HUES48 (cell line): ENCODE data around the gene SEC14L6.

Experiments used
- H3K27ac ChIP-seq: one replicate; pipeline ENCODE4 v1.7.0; 2013; ENCODE audit warnings: low read depth, low read length, inconsistent platforms
- H3K27me3 ChIP-seq: 2 replicates; pipeline ENCODE4 v1.6.1; 2013; ENCODE audit warnings: mild to moderate bottlenecking, low read length; ENCODE audit not compliant: control insufficient read depth, insufficient read depth
- H3K36me3 ChIP-seq: 2 replicates; pipeline ENCODE4 v1.6.1; 2013; ENCODE audit warnings: low read length; ENCODE audit not compliant: control insufficient read depth, insufficient read depth
- H3K4me1 ChIP-seq: 2 replicates; pipeline ENCODE4 v1.6.1; 2013; ENCODE audit warnings: mild to moderate bottlenecking, low read length; ENCODE audit not compliant: control insufficient read depth, insufficient read depth
- H3K4me3 ChIP-seq: 2 replicates; pipeline ENCODE4 v1.5.1; 2013; ENCODE audit warnings: mild to moderate bottlenecking, low read depth, low read length
- H3K9ac ChIP-seq: 2 replicates; pipeline ENCODE4 v1.6.1; 2013; ENCODE audit warnings: mild to moderate bottlenecking, low read depth, low read length, moderate library complexity
- H3K9me3 ChIP-seq: 2 replicates; pipeline ENCODE4 v1.6.1; 2013; ENCODE audit warnings: low read length; ENCODE audit not compliant: control insufficient read depth, insufficient read depth

SEC14L6 gene

DNA sequence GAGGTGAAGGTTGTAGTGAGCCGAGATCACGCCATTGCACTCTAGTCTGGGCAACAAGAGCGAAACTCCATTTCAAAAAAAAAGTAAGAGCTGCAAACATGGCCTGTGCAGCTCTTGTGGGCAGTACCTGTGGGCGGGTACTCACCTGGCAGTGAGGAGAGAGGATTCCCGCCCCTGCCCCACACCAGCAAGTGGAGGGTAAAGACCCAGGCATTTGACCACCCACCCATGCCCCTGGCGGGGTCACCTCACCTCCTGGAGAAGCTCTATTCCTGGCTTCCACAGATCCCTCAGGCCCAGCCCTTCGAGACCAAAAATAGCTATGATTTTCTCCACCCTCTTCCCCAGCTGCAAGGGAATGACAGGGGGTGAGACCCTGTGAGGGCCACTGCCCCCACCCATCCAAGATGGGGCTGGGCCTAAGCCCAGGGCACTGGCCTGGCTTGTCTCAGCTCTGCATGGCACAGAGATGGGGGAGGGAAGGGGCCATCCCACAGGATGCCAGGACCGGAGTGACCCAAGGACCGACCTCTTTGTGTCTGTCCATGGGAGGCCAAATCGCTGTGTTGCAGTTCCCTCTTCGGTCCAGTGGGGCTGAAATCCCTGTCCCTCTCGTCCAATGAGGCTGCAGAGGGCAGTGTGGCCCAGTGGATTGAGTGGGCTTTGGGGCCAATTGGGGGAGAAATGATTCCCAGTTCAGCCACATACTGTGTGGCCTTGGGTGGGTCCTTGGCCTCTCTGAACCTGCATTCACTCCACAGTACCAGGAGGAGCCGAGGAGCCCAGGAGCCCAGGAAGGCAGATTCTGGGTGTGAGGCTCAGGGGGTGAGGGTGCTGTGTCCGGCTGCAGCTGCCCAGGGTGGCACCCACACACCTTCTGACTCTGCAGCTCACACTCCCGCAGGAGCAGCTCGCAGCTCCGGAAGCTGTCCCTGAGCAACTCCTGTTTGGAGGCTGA, 14.6 kb downstream of the SEC14L6 start:
- Histone ChIP-seq H3K4me1 (no peaks in the 10 kb centered on the region), H3K27me3 (no peaks in the 10 kb centered on the region), H3K4me3 (no peak overlapping the region), H3K27ac (no peak overlapping the region), H3K9me3 (no peaks in the 10 kb centered on the region), H3K36me3 (no peaks in the 10 kb centered on the region), H3K9ac (no peak overlapping the region)

DNA sequence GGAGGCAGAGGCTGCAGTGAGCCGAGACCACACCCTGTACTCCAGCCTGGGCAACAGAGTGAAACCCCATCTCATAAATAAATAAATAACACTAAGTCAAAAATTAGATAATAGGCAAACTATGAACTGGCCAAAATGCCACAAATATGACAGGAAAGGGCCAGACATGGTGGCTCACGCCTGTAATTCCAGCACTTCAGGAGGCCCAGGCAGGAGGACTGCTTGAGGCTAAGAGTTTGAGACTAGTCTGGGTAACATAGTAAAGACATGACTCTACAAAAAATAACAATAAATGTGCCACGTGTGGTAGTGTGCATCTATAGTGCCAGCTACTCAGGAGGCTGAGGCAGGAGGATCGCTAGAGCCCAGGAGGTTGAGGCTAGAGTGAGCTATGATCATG, 19.9 kb downstream of the SEC14L6 start:
- H3K27ac ChIP-seq: no peak overlapping the region
- no peaks in the 10 kb centered on the region for H3K27me3 ChIP-seq
- no peaks in the 10 kb centered on the region for H3K4me1 ChIP-seq
- H3K36me3 ChIP-seq: no peaks in the 10 kb centered on the region
- H3K9ac ChIP-seq: no peak overlapping the region
- no peaks in the 10 kb centered on the region for H3K9me3 ChIP-seq
- H3K4me3 ChIP-seq: no peak overlapping the region

DNA sequence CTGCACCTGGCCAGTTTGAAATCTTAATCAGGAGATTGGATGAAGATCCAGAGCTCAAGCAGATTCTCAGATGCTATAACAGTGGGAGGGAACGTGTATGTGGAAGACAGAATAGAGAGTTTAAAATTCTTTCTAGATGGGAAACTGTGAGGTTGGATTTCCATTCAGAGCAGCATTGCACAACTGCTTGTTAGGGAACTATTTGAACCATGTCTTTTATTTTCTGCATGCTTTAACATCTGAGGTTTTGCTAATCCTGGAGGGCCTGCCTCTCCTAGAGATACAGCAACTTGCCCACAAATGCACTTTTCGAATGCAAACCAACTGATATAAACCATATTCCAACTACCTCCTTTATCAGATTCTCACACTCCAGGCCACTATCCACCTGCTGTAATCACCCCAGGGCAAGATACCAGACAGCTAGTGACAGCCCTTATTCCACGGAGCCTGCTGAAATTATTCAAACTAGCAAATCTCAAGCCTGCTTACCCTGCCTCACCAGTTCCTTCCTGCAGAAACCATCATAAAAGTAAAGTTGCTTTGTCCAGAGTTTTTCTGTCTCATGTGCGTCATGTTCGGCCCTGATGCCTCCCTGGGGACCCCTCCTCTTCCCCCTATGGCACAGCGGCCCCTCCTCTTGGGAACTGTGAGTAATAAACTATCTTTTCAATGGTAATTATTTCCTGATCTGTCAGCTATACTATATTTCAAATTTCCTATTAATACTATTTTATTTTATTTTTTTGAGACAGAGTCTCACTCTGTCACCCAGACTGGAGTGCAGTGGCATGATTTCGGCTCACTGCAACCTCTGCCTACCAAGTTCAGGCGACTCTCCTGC, 22.7 kb downstream of the SEC14L6 start:
- no peak overlapping the region for H3K9ac ChIP-seq
- no peak overlapping the region for H3K27ac ChIP-seq
- H3K4me3 ChIP-seq: no peak overlapping the region
- H3K36me3 ChIP-seq: no peaks in the 10 kb centered on the region
- no peaks in the 10 kb centered on the region for H3K27me3 ChIP-seq
- no peaks in the 10 kb centered on the region for H3K4me1 ChIP-seq
- H3K9me3 ChIP-seq: no peaks in the 10 kb centered on the region

DNA sequence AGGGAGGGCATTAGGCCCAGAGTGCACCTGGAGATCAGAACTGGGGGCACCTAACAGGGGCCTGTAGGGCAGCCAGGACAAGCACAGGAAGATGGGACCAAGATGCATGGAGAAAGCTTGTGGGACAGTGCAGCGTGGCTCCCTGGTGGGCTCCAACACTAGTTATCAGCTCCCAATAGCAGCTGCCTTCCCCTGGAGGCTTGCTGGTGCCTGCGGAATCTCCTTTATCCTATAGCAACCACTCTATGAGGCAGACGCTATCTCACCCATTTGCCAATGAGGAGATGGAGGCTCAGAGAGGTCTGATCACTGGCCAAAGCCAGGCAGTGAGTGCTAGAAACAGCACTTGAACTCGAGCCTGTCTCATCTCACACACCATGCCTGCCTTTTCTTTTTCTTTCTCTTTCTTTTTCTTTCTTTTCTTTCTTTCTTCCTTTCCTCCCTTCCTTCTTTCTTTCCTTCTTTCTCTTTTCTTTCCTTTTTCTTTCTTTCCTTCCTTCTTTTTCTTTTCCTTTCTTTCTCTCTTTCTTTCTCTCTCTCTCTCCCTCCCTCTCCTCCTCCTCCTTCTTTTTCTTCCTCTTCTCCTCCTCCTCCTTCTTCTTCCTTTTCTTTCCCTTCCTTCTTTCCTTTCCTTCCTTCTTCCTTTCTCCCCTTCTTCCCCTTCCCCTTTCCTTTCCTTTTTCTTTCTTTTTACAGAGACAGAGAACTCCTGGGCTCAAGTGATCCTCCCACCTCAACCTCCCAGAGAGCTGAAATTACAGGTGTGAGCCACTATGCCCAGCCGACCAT, 25.0 kb downstream of the SEC14L6 start:
- H3K36me3 ChIP-seq: no peaks in the 10 kb centered on the region

DNA sequence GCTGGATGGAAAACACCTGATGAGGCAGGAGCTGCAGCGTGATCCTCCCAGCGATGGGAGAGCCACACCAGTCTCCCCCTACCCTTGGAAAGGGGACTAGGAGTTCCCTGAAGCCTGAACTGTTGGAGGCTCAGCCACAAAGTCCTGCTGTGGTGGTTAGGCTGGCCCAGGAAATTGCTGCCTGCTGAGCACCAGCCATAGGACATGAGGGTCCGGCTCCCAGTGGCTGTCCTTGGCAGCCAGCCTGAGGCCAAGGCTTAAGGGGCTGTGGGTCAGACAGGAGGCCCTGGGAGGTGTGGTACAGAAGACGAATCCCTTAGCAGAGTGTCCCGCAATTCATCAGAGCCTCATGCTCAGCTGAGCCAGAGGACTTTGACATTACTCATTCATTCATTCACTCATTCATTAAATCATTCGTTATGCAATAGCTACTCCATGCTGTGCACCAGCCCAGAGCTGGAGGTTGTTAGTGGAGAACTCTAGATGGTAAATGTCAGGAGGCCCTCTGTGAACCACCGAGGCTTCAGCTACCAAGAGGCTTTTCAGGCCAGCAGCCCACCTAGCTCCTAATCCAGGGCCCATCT, 26.6 kb downstream of the SEC14L6 start:
- no peak overlapping the region for H3K9ac ChIP-seq
- H3K9me3 ChIP-seq: no peaks in the 10 kb centered on the region
- H3K4me3 ChIP-seq: no peak overlapping the region
- no peaks in the 10 kb centered on the region for H3K36me3 ChIP-seq
- no peaks in the 10 kb centered on the region for H3K4me1 ChIP-seq
- no peak overlapping the region for H3K27ac ChIP-seq
- no peaks in the 10 kb centered on the region for H3K27me3 ChIP-seq

More for the DNA sequence above, 25.0 kb downstream of the SEC14L6 start:
- H3K4me1 ChIP-seq: no peaks in the 10 kb centered on the region
- no peaks in the 10 kb centered on the region for H3K9me3 ChIP-seq
- no peak overlapping the region for H3K9ac ChIP-seq
- no peaks in the 10 kb centered on the region for H3K27me3 ChIP-seq
- H3K4me3 ChIP-seq: no peak overlapping the region
- H3K27ac ChIP-seq: no peak overlapping the region

DNA sequence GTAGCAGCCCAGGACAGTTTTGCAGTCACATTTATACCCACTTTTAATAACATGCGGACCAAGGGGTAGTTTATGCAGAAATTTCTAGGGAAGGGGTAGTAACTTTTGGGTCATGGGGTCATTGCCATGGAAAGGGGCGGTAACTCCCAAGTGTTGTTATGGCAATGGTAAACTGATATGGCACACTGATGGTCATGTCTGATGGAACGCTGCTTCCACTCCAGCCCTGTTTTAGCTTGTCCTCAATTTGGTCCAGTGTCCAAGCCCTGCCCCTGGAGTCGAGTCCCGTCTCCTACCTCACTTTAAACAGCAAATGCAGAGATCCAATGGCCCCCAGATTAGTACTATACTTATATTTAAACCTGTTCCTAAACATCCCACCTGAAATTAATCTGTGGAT, 29.8 kb downstream of the SEC14L6 start:
- Histone ChIP-seq H3K4me1 (no peaks in the 10 kb centered on the region), H3K9me3 (peaks cover 2% of the 10 kb centered on the region), H3K36me3 (no peaks in the 10 kb centered on the region)

DNA sequence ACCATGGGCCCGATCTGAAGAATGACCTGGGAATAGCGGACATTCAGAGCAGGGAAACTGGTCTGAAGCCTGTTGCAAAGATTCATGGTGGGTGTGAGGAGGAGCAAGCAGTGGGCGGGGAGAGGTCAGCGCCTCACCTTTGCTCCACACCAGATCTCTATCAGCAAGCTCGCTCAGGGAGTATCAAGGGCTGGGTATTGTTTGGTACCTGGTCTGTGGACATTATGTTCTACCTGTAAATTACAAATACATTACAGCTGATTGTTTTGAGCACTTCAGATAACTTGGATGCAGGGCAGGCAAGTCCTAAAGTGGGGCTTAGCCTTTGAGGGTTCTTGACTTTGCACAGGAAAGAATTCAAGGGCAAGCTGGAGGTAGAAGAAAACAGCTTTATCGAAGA, 30.3 kb downstream of the SEC14L6 start:
- H3K27ac ChIP-seq: no peak overlapping the region
- H3K4me3 ChIP-seq: no peak overlapping the region
- no peaks in the 10 kb centered on the region for H3K27me3 ChIP-seq
- H3K9me3 ChIP-seq: peaks cover 2% of the 10 kb centered on the region
- no peaks in the 10 kb centered on the region for H3K36me3 ChIP-seq
- H3K9ac ChIP-seq: no peak overlapping the region
- H3K4me1 ChIP-seq: no peaks in the 10 kb centered on the region

More for the DNA sequence above, 29.8 kb downstream of the SEC14L6 start:
- Histone ChIP-seq H3K27ac (no peak overlapping the region), H3K27me3 (no peaks in the 10 kb centered on the region), H3K4me3 (no peak overlapping the region), H3K9ac (no peak overlapping the region)

DNA sequence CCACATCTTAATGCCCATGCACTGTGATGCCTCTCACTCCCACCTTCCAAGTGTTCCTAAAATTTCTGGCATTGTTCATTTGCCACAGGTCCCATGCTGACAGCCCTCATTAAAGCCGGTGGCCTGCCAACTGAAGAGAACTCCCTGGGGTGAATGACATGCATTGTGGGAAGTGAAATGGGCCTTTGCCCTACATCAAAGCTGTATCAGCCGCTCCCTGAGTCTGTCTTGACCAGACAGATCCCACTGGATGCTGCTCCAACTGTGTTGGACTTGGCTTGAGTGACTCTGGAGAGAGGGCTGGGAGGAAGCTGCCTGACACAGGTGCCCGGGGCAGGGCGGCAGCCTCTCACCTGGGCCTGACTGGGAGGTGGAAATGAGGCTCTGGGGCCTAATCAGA, 32.3 kb downstream of the SEC14L6 start:
- Histone ChIP-seq H3K4me3 (no peak overlapping the region), H3K4me1 (no peaks in the 10 kb centered on the region), H3K27me3 (no peaks in the 10 kb centered on the region)

DNA sequence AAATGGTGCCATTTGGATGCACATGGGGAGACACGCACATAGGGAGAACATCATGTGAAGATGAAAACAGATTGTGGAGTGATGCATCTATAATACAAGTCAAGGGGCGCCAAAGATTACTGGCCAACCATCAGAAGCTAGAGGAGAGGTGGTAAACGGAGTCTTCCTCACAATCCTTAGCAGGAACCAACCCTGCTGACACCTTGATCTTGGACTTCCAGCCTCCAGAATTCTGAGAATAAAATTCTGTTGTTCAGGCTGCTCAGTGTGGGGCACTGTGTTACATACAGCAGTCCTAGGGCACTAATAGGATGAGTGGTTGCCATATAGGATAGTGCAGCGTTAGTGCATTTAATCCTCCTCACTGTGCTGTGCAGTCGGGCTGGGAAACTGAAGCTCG, 33.1 kb downstream of the SEC14L6 start:
- Histone ChIP-seq H3K4me3 (no peak overlapping the region), H3K27ac (no peak overlapping the region), H3K36me3 (no peaks in the 10 kb centered on the region), H3K4me1 (no peaks in the 10 kb centered on the region), H3K9ac (no peak overlapping the region), H3K27me3 (no peaks in the 10 kb centered on the region), H3K9me3 (peaks cover 2% of the 10 kb centered on the region)

More for the DNA sequence above, 32.3 kb downstream of the SEC14L6 start:
- H3K36me3 ChIP-seq: no peaks in the 10 kb centered on the region
- H3K27ac ChIP-seq: no peak overlapping the region
- no peak overlapping the region for H3K9ac ChIP-seq
- H3K9me3 ChIP-seq: peaks cover 2% of the 10 kb centered on the region

DNA sequence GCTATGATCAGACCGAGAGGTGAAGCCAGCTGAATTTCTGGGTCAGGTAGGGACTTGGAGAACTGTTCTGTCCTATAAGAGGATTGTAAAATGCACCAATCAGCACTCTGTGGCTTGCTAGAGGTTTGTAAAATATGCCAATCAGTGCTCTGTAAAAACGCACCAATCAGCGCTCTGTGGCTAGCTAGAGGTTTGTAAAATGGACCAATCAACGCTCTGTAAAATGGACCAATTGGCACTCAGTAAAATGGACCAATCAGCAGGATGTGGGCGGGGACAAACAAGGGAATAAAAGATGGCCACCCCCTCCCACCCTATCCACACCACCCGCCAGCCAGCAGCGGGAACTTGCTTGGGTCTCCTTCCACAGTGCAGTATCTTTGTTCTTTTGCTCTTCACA, 34.6 kb downstream of the SEC14L6 start:
- H3K9ac ChIP-seq: no peak overlapping the region

More for the DNA sequence above, 34.6 kb downstream of the SEC14L6 start:
- Histone ChIP-seq H3K4me3 (no peak overlapping the region), H3K9me3 (peaks cover 2% of the 10 kb centered on the region), H3K36me3 (no peaks in the 10 kb centered on the region), H3K27ac (no peak overlapping the region), H3K4me1 (no peaks in the 10 kb centered on the region), H3K27me3 (no peaks in the 10 kb centered on the region)
